Stimulated activated CD4-positive, alpha-beta T cell treated with anti-CD3 and anti-CD28 coated beads, Interleukin-4, amount 100 ng/mL, for 1 hour (primary cell): ENCODE measurements around the gene C2orf92.
A peak's percentile ranks its signal among the peaks of the same experiment; 100 is the strongest.
"Not testable (repeated sequence)": the region's sequence is repeated elsewhere in the genome, so short reads cannot be mapped to it uniquely, and the experiment has no call there.

Experiments used
- DNase-seq: peaks from one replicate; pipeline ENCODE4 v3.0.0-alpha.2; 2020

The C2orf92 gene

GRCh38 chr2:97669448-97669847, at the start of gene C2orf92:
Gene C2orf92 (plus strand): TSS chr2:97669713. CDS start chr2:97669789, 76 bp downstream.
- no peak for DNase-seq

GRCh38 chr2:97620492-97620891, 49.0 kb upstream of the C2orf92 start:
- DNase-seq, result not testable (repeated sequence)

GRCh38 chr2:97622976-97623375, 46.5 kb upstream of the C2orf92 start:
- DNase-seq, result not testable (repeated sequence)

GRCh38 chr2:97625354-97626048, 44.0 kb upstream of the C2orf92 start:
- not testable (repeated sequence) for DNase-seq

GRCh38 chr2:97626049-97626430, 43.5 kb upstream of the C2orf92 start:
- DNase-seq, result not testable (repeated sequence)

- DNase-seq, result no peak
Measured at GRCh38 chr2:97644023-97644717, 25.3 kb upstream of the C2orf92 start.

- DNase-seq, result no peak
Measured at GRCh38 chr2:97645112-97645694, 24.3 kb upstream of the C2orf92 start.

- peak; percentile 99 for DNase-seq
Measured at GRCh38 chr2:97645695-97646629, 23.6 kb upstream of the C2orf92 start, which contains the start of gene COX5B. Gene COX5B (plus strand): TSS chr2:97646062. CDS start chr2:97646087, 25 bp downstream.

GRCh38 chr2:97646977-97647376, 22.5 kb upstream of the C2orf92 start:
- DNase-seq, result no peak

GRCh38 chr2:97651114-97651513, 18.4 kb upstream of the C2orf92 start:
- no peak for DNase-seq

GRCh38 chr2:97653473-97653872, 16.0 kb upstream of the C2orf92 start:
- DNase-seq, result no peak

GRCh38 chr2:97653874-97654273, 15.6 kb upstream of the C2orf92 start:
- DNase-seq, result no peak

GRCh38 chr2:97654309-97654708, 15.2 kb upstream of the C2orf92 start:
- no peak for DNase-seq

GRCh38 chr2:97654791-97655190, 14.7 kb upstream of the C2orf92 start:
- DNase-seq, result no peak

GRCh38 chr2:97656129-97656755, 13.3 kb upstream of the C2orf92 start:
- DNase-seq, result no peak

GRCh38 chr2:97656905-97657587, 12.5 kb upstream of the C2orf92 start:
- DNase-seq, result no peak

- DNase-seq, result no peak
Measured at GRCh38 chr2:97657986-97658690, 11.4 kb upstream of the C2orf92 start.

GRCh38 chr2:97658691-97659157, 10.8 kb upstream of the C2orf92 start:
- DNase-seq, result no peak

GRCh38 chr2:97659256-97660043, 10.1 kb upstream of the C2orf92 start:
- DNase-seq, result no peak
